Islet of Langerhans (tissue), 1 donor: ENCODE data around the gene MLLT10.
"Not testable (repeated sequence)": the region's sequence is repeated elsewhere in the genome, so short reads cannot be mapped to it uniquely, and the experiment has no call there.

Source experiments
- FAIRE-seq: peaks from one replicate; lab custom pipeline; 2011; peaks lifted over from hg19 to GRCh38; lab: Jason Lieb, UNC

Gene MLLT10

GRCh38 chr10:21705142-21705827 is 171.3 kb downstream of the MLLT10 start:
- no peak for FAIRE-seq

GRCh38 chr10:21705828-21706176 is 171.8 kb downstream of the MLLT10 start:
- no peak for FAIRE-seq

DNA sequence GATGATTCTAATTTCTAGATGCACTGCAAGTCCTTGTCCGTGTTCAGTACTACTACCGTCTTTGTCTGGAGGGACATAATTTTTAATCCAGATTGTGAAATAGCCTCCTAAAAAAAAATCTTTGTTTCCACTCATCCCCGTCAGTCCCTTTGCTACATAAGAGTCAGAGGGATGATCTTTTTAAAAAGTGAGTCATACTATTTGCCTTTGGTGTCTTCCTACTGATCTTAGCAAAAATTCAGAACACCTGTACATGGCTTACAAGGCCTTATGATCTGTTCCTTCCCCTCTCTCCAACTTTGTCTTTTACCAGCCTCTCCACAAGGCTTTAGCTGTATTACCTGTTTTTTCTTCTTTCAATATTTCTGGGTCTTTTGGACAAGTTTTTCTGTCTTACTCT is 173.5 kb downstream of the MLLT10 start:
- FAIRE-seq: no peak

- no peak for FAIRE-seq
Measured at GRCh38 chr10:21712975-21713374, 178.9 kb downstream of the MLLT10 start.

- peak; percentile 88 for FAIRE-seq
Measured at GRCh38 chr10:21715531-21716195, 181.6 kb downstream of the MLLT10 start.

DNA sequence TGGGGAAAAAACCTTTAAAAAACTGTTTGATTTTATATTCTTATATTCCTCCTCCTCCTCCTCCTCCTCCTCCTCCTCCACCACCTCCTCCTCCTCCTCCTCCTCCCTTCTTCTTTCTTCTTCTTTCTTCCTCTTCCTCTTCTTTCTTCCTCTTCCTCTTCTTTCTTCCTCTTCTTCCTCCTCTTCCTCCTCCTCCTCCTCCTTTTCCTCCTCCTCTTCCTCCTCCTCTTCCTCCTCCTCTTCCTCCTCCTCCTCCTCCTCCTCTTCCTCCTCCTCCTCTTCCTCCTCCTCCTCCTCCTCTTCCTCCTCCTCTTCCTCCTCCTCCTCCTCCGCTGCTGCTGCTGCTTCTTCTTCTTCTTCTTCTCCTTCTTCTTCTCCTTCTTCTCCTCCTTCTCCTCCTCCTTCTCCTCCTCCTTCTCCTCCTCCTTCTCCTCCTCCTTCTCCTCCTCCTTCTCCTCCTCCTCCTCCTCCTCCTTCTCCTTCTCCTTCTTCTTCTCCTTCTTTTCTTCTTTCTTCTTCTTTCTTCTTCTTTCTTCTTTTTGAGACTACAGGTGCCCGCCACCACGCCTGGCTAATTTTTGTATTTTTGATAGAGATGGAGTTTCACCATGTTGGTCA is 183.5 kb downstream of the MLLT10 start:
- not testable (repeated sequence) for FAIRE-seq

GRCh38 chr10:21719502-21719901 is 185.5 kb downstream of the MLLT10 start:
- FAIRE-seq: no peak

DNA sequence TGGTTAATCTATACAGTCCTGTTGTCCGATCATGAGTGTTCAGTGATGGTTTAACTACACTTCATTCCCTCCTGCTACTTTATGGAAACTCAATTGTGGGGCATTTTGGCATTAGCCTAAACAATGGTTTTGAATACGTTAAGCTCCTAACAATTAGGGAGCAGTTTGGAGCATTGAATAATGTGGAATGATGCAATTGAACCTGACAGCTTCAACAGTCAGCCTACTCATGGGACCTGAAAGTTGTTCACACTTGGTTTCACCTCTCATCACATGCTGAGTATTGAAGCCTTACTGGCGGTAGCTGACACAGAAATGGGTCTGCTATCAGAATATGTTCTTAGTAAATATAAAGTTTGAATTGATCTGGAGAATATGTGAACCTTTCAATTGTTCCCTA is 186.1 kb downstream of the MLLT10 start:
- FAIRE-seq: no peak

GRCh38 chr10:21721000-21721665 is 187.1 kb downstream of the MLLT10 start:
- peak; percentile 56 for FAIRE-seq

GRCh38 chr10:21722209-21722608 is 188.2 kb downstream of the MLLT10 start:
- FAIRE-seq: no peak

DNA sequence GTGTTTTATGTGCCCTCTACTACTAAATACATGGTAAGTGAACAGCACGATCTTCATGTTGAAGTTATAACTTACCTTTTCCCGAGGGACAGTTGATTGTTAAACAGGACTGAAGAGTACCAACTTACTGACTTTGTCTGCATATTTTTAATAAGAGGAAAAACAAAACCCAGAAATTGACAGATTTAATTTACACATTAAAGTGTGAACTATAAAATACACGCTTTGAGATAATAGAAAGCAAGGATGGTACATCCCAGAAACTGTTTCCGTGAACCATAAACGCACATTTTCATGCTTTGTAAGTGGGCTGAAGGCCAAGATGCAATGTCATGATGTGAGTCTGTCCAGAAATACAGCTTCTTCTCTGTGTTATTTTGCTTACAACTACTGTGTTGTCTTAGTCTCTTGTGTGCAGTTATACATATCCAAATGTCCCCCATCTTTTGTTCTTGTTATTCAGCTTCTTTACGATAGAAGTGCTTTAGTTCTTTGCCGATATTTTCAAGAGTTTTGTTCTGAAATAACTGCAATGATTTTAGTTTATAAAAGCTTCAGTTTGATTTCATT is 190.1 kb downstream of the MLLT10 start:
- no peak for FAIRE-seq

GRCh38 chr10:21724687-21725367 is 190.8 kb downstream of the MLLT10 start:
- peak; percentile 100 for FAIRE-seq

DNA sequence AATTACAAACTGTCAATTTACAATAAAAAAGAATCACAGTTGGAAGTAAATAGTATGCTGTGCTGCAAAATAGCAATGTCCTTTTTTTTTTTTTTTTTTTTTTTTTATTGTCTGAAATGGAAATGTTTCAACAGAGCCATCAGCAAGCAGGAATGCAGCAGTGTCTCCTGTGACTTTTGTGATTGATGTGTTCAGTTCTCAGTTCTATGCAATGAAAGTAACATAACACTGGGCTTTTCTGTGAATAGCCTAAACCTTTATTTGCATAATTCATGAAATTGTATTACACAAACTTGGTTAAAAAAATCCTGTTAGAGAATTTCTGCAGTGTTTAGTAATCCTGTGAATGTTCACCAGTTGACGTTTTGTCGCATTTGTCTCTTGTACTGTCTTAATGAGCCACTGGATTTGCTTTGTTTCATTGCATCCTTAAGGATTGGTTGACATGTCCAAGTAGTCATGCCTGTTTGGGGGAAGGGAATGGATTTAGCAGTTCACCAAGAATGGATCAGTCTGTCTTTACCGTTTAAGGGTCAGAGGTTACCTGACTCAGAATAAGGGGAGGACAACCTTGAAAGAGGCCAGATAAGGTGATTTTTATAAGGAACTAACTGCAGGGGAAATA is 192.7 kb downstream of the MLLT10 start:
- FAIRE-seq: no peak

DNA sequence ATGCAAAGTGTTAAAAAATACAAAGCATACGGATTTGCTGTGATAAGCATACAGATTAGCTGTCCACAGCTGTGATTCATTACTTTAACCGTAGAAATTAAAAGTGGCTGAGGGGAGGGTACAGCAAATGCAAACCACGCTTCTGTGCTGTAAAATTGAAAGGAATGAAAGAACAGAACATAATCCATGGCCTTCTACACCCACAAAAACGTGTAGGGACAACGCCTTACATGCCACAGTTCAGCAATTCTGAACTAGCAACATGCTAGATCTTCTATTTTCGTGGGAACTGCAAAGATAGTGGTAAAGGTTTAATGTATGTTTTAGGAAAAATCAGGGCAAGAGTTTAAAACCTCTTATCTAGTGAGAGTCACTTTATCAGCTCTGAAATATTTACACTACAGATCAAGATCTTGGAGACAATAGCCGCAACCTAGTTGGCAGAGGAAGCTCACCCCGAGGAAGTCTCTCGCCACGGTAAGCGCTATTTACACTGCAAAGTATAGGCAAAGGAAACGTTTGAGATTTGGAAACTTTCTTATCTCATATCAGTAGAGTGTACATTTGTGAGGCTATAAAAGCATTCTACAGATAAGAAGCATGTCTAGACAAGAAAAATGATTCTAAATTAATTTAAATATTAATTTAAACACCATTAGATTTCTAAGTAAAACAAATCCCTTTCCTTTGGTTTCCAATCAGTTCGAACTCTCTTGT is 193.6 kb downstream of the MLLT10 start:
- FAIRE-seq: no peak

- FAIRE-seq: no peak
Measured at GRCh38 chr10:21728618-21729017, 194.6 kb downstream of the MLLT10 start.

- no peak for FAIRE-seq
Measured at GRCh38 chr10:21732067-21732772, 198.2 kb downstream of the MLLT10 start.

GRCh38 chr10:21733710-21734109 is 199.7 kb downstream of the MLLT10 start:
- FAIRE-seq: no peak

DNA sequence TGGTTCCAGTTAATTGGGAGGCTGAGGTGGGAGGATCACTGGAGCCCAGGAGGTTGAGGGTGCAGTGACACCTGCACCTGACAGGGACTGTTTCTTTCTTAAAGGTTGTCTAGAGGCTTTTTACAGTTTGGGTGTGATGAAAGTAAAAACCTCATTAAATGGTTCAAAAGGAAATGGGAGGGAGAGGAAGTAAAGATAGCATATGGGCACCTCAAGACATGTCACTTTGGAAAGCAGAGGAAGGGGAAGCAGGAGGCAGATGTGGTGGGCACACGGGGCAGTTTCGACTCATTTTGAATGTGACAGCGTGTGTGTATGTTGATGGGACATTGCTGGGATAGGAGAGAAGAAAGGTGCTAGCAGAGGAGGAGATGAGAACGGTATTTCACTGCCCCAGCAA is 203.1 kb downstream of the MLLT10 start:
- no peak for FAIRE-seq

DNA sequence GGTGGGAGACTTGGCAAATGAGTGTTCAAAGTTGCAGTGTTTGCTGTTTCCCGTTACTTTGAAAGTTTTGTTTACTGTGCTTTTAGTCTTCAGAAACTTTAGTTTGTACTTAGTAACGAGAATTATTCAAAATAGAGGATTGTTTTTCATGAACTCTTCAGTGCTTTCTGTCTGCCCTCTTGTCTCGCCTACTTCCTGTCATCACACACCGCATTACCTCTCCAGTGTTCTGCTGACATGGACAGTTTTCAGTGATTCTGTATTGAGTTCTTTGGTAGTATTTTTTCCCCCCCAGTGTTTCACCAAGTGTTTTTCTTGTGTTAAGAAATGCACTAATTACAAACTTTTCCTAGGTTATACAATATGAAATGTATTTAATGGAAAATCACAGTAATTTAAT is 207.0 kb downstream of the MLLT10 start:
- peak; percentile 36 for FAIRE-seq

- FAIRE-seq: peak; percentile 90
Measured at GRCh38 chr10:21742740-21743412, 208.8 kb downstream of the MLLT10 start.
